Measurements from ENCODE around the gene OR2D3. TPM values are rescaled to one million over a fixed set of nuclear protein-coding genes. Genes with fewer than 3 reads are reported as not detected.
"Not testable (repeated sequence)": the region's sequence is repeated elsewhere in the genome, so short reads cannot be mapped to it uniquely, and the experiment has no call there.

Gene OR2D3
- polyA plus RNA-seq, 2 donors: not detected

- Histone ChIP-seq H3K27ac (ENCODE audit: low read depth in 2 of 2, low read length in 1 of 2) (no peak overlapping the region), H3K27me3 (ENCODE audit: control insufficient read depth in 1 of 2, insufficient read depth in 2 of 2, low read length in 2 of 2) (no peaks in the 10 kb centered on the region), H3K4me1 (ENCODE audit: control insufficient read depth in 2 of 2, insufficient read depth in 2 of 2, low read length in 1 of 2) (no peaks in the 10 kb centered on the region), H3K36me3 (ENCODE audit: control insufficient read depth in 2 of 2, insufficient read depth in 2 of 2, low read length in 1 of 2) (no peaks in the 10 kb centered on the region), H3K9me3 (ENCODE audit: control insufficient read depth in 2 of 2, insufficient read depth in 1 of 2, low read depth in 1 of 2, low read length in 1 of 2) (no peaks in the 10 kb centered on the region), H3K4me3 (ENCODE audit: low read depth in 1 of 2, low read length in 2 of 2) (no peak overlapping the region)
Measured at GRCh38 chr11:6894097-6894496, 26.7 kb upstream of the OR2D3 start.

DNA sequence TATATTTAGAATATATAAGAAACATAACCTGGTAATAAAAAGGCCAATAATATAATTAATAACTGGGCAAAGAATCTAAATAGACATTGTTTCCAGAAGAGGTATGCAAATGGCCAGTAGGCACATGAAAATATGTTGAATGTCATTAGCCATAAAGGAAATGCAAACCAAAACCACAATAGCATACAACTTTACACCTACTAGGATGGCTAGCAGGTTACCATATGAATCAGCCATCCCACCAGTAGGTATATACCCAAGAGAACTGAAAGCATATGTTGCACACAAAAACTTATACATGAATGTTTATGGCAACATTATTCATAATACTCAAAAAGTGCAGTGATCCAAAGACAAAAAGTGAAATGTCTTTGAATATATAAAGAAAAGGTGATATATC lies 25.8 kb upstream of the OR2D3 start:
- Histone ChIP-seq H3K27me3 (ENCODE audit: control insufficient read depth in 1 of 2, insufficient read depth in 2 of 2, low read length in 2 of 2) (no peaks in the 10 kb centered on the region), H3K4me1 (ENCODE audit: control insufficient read depth in 2 of 2, insufficient read depth in 2 of 2, low read length in 1 of 2) (no peaks in the 10 kb centered on the region), H3K27ac (ENCODE audit: low read depth in 2 of 2, low read length in 1 of 2) (no peak overlapping the region), H3K9me3 (ENCODE audit: control insufficient read depth in 2 of 2, insufficient read depth in 1 of 2, low read depth in 1 of 2, low read length in 1 of 2) (no peaks in the 10 kb centered on the region), H3K36me3 (ENCODE audit: control insufficient read depth in 2 of 2, insufficient read depth in 2 of 2, low read length in 1 of 2) (no peaks in the 10 kb centered on the region), H3K4me3 (ENCODE audit: low read depth in 1 of 2, low read length in 2 of 2) (no peak overlapping the region)

DNA sequence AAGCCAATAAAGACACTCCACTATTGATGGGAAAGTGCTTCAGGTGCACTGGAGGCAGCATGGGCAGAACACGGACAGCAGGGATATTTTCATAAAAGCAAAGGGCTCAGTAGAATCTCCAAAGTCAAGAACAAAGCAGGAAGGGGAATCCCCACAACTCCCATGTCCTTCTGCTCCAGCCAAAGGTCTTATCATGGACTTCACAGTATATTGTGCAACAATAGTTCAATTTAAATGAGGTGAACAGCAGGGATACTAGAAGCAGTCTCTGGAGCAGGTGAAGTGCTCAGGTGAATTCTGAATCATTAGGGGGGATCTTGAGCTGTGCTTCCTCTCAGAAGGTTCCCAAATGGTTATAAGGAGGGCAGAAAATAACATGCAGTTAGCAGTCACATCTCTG lies 21.9 kb upstream of the OR2D3 start:
- no peaks in the 10 kb centered on the region for H3K36me3 ChIP-seq (ENCODE audit: control insufficient read depth in 2 of 2, insufficient read depth in 2 of 2, low read length in 1 of 2)
- H3K27me3 ChIP-seq (ENCODE audit: control insufficient read depth in 1 of 2, insufficient read depth in 2 of 2, low read length in 2 of 2): no peaks in the 10 kb centered on the region
- H3K27ac ChIP-seq (ENCODE audit: low read depth in 2 of 2, low read length in 1 of 2): no peak overlapping the region
- no peaks in the 10 kb centered on the region for H3K9me3 ChIP-seq (ENCODE audit: control insufficient read depth in 2 of 2, insufficient read depth in 1 of 2, low read depth in 1 of 2, low read length in 1 of 2)
- H3K4me1 ChIP-seq (ENCODE audit: control insufficient read depth in 2 of 2, insufficient read depth in 2 of 2, low read length in 1 of 2): no peaks in the 10 kb centered on the region
- H3K4me3 ChIP-seq (ENCODE audit: low read depth in 1 of 2, low read length in 2 of 2): no peak overlapping the region
- 54 to 65% methylated on average over 1 of the region's 1 CpG for WGBS, 2 donors

DNA sequence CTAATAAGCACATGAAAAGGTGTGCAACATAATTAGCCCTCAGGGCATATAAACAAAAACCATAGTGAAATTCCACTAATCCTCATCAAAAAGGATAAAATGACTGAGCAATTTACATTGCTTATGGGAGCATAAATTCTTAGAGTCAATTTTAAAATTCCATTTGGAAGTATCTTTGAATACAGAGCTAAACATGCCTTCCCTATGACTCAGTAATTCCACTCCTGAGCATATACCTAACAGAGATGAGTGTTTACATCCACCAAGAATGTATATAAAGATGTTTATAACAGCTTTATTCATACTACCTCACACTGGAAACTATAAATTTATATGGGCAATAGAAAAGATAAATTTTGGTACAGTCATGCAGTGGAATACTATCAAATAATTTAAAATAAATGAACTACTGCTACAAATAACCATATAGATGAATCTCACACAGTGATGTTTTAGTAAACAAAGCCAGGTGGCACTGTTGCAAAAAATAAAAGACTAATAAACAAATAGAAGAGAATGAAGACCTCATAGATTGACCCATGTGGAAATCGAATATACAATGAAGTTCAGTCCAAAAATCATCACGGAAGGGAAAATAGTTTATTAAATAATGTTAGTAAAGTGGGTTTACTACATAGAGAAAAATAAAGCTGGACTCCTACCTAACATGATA lies 20.3 kb upstream of the OR2D3 start:
- H3K9me3 ChIP-seq (ENCODE audit: control insufficient read depth in 2 of 2, insufficient read depth in 1 of 2, low read depth in 1 of 2, low read length in 1 of 2): no peaks in the 10 kb centered on the region
- no peaks in the 10 kb centered on the region for H3K27me3 ChIP-seq (ENCODE audit: control insufficient read depth in 1 of 2, insufficient read depth in 2 of 2, low read length in 2 of 2)
- 59 to 60% methylated on average over 2 of the region's 2 CpGs for WGBS, 2 donors
- H3K36me3 ChIP-seq (ENCODE audit: control insufficient read depth in 2 of 2, insufficient read depth in 2 of 2, low read length in 1 of 2): no peaks in the 10 kb centered on the region
- H3K27ac ChIP-seq (ENCODE audit: low read depth in 2 of 2, low read length in 1 of 2): no peak overlapping the region
- no peaks in the 10 kb centered on the region for H3K4me1 ChIP-seq (ENCODE audit: control insufficient read depth in 2 of 2, insufficient read depth in 2 of 2, low read length in 1 of 2)
- no peak overlapping the region for H3K4me3 ChIP-seq (ENCODE audit: low read depth in 1 of 2, low read length in 2 of 2)

DNA sequence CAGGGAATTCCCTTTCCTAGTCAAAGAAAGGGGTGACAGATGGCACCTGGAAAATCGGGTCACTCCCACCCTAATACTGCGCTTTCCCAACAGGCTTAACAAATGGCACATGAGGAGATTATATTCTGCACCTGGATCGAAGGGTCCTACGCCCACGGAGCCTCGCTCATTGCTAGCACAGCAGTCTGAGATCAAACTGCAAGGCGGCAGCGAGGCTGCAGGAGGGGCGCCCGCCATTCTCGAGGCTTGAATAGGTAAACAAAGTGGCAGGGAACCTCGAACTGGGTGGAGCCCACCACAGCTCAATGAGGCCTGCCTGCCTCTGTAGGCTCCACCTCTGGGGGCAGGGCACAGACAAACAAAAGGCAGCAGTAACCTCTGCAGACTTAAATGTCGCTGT lies 16.0 kb upstream of the OR2D3 start:
- not testable (repeated sequence) for H3K27me3 ChIP-seq (ENCODE audit: control insufficient read depth in 1 of 2, insufficient read depth in 2 of 2, low read length in 2 of 2); H3K4me1 ChIP-seq (ENCODE audit: control insufficient read depth in 2 of 2, insufficient read depth in 2 of 2, low read length in 1 of 2); H3K9me3 ChIP-seq (ENCODE audit: control insufficient read depth in 2 of 2, insufficient read depth in 1 of 2, low read depth in 1 of 2, low read length in 1 of 2); H3K27ac ChIP-seq (ENCODE audit: low read depth in 2 of 2, low read length in 1 of 2); H3K36me3 ChIP-seq (ENCODE audit: control insufficient read depth in 2 of 2, insufficient read depth in 2 of 2, low read length in 1 of 2); H3K4me3 ChIP-seq (ENCODE audit: low read depth in 1 of 2, low read length in 2 of 2)
- WGBS, 2 donors: 82 to 83% methylated on average over 13 of the region's 13 CpGs

DNA sequence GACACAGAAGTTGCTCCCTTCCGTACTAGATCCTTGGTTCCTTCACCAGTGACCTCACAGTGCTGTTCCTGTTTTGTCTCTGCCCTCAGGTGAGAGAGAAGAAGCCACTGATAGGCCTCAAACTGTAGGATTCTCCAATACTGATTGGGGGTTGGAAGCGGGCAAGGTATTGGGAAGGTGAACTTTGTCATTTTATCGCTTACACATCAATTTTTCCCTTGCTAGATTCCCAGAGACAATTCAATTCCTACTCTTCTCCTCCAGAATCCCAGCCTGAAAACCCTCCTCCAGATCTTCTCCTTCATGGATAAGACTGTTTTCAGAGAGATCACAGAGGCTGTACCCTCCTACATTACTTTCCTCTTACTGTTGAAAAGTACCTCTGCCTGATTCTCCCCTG lies 9.4 kb upstream of the OR2D3 start:
- Histone ChIP-seq H3K9me3 (ENCODE audit: control insufficient read depth in 2 of 2, insufficient read depth in 1 of 2, low read depth in 1 of 2, low read length in 1 of 2) (no peaks in the 10 kb centered on the region), H3K27me3 (ENCODE audit: control insufficient read depth in 1 of 2, insufficient read depth in 2 of 2, low read length in 2 of 2) (no peaks in the 10 kb centered on the region), H3K4me1 (ENCODE audit: control insufficient read depth in 2 of 2, insufficient read depth in 2 of 2, low read length in 1 of 2) (no peaks in the 10 kb centered on the region), H3K36me3 (ENCODE audit: control insufficient read depth in 2 of 2, insufficient read depth in 2 of 2, low read length in 1 of 2) (no peaks in the 10 kb centered on the region), H3K27ac (ENCODE audit: low read depth in 2 of 2, low read length in 1 of 2) (no peak overlapping the region), H3K4me3 (ENCODE audit: low read depth in 1 of 2, low read length in 2 of 2) (no peak overlapping the region)
- 94% methylated on average over 3 of the region's 3 CpGs for WGBS, 2 donors

- Histone ChIP-seq H3K36me3 (ENCODE audit: control insufficient read depth in 2 of 2, insufficient read depth in 2 of 2, low read length in 1 of 2) (no peaks in the 10 kb centered on the region), H3K4me1 (ENCODE audit: control insufficient read depth in 2 of 2, insufficient read depth in 2 of 2, low read length in 1 of 2) (no peaks in the 10 kb centered on the region), H3K27me3 (ENCODE audit: control insufficient read depth in 1 of 2, insufficient read depth in 2 of 2, low read length in 2 of 2) (no peaks in the 10 kb centered on the region), H3K4me3 (ENCODE audit: low read depth in 1 of 2, low read length in 2 of 2) (no peak overlapping the region), H3K9me3 (ENCODE audit: control insufficient read depth in 2 of 2, insufficient read depth in 1 of 2, low read depth in 1 of 2, low read length in 1 of 2) (no peaks in the 10 kb centered on the region), H3K27ac (ENCODE audit: low read depth in 2 of 2, low read length in 1 of 2) (no peak overlapping the region)
- 38 to 42% methylated on average over 3 of the region's 3 CpGs for WGBS, 2 donors
Measured at GRCh38 chr11:6911948-6912347, 8.9 kb upstream of the OR2D3 start.

GRCh38 chr11:6919698-6920097 lies 1.1 kb upstream of the OR2D3 start:
- H3K36me3 ChIP-seq (ENCODE audit: control insufficient read depth in 2 of 2, insufficient read depth in 2 of 2, low read length in 1 of 2): no peaks in the 10 kb centered on the region
- no peak overlapping the region for H3K27ac ChIP-seq (ENCODE audit: low read depth in 2 of 2, low read length in 1 of 2)
- H3K9me3 ChIP-seq (ENCODE audit: control insufficient read depth in 2 of 2, insufficient read depth in 1 of 2, low read depth in 1 of 2, low read length in 1 of 2): no peaks in the 10 kb centered on the region
- no peak overlapping the region for H3K4me3 ChIP-seq (ENCODE audit: low read depth in 1 of 2, low read length in 2 of 2)
- 42 to 51% methylated on average over 2 of the region's 2 CpGs for WGBS, 2 donors
- H3K27me3 ChIP-seq (ENCODE audit: control insufficient read depth in 1 of 2, insufficient read depth in 2 of 2, low read length in 2 of 2): no peaks in the 10 kb centered on the region
- no peaks in the 10 kb centered on the region for H3K4me1 ChIP-seq (ENCODE audit: control insufficient read depth in 2 of 2, insufficient read depth in 2 of 2, low read length in 1 of 2)

GRCh38 chr11:6925007-6925577 lies 4.3 kb downstream of the OR2D3 start:
- Histone ChIP-seq H3K27ac (ENCODE audit: low read depth in 2 of 2, low read length in 1 of 2) (no peak overlapping the region), H3K4me1 (ENCODE audit: control insufficient read depth in 2 of 2, insufficient read depth in 2 of 2, low read length in 1 of 2) (peaks cover 0 to 6% of the 10 kb centered on the region in 2 donors), H3K36me3 (ENCODE audit: control insufficient read depth in 2 of 2, insufficient read depth in 2 of 2, low read length in 1 of 2) (no peaks in the 10 kb centered on the region), H3K4me3 (ENCODE audit: low read depth in 1 of 2, low read length in 2 of 2) (no peak overlapping the region), H3K9me3 (ENCODE audit: control insufficient read depth in 2 of 2, insufficient read depth in 1 of 2, low read depth in 1 of 2, low read length in 1 of 2) (no peaks in the 10 kb centered on the region), H3K27me3 (ENCODE audit: control insufficient read depth in 1 of 2, insufficient read depth in 2 of 2, low read length in 2 of 2) (no peaks in the 10 kb centered on the region)

- no peaks in the 10 kb centered on the region for H3K27me3 ChIP-seq (ENCODE audit: control insufficient read depth in 1 of 2, insufficient read depth in 2 of 2, low read length in 2 of 2)
- peaks cover 0 to 6% of the 10 kb centered on the region in 2 donors for H3K4me1 ChIP-seq (ENCODE audit: control insufficient read depth in 2 of 2, insufficient read depth in 2 of 2, low read length in 1 of 2)
- no peaks in the 10 kb centered on the region for H3K9me3 ChIP-seq (ENCODE audit: control insufficient read depth in 2 of 2, insufficient read depth in 1 of 2, low read depth in 1 of 2, low read length in 1 of 2)
- 59 to 63% methylated on average over 2 of the region's 2 CpGs for WGBS, 2 donors
- H3K27ac ChIP-seq (ENCODE audit: low read depth in 2 of 2, low read length in 1 of 2): no peak overlapping the region
- H3K36me3 ChIP-seq (ENCODE audit: control insufficient read depth in 2 of 2, insufficient read depth in 2 of 2, low read length in 1 of 2): no peaks in the 10 kb centered on the region
- H3K4me3 ChIP-seq (ENCODE audit: low read depth in 1 of 2, low read length in 2 of 2): peak overlapping the region; percentile 64 to 76
Measured at GRCh38 chr11:6925636-6926207, 4.9 kb downstream of the OR2D3 start.
